ENCODE measurements around the gene CAPZA3.

- TF ChIP-seq CTCF (IDR thresholded peaks at IDR 0.05) (no peak), POLR2A (IDR thresholded peaks at IDR 0.05) (no peak)
Observed at GRCh38 chr12:18700271-18700670, 37.6 kb upstream of the CAPZA3 start.

Measured in heart left ventricle (tissue), 13 donors.